Osteoblast (primary cell): ENCODE data around the gene AGPAT4. TPM values are rescaled to one million over a fixed set of nuclear protein-coding genes. Genes with fewer than 3 reads are reported as not detected.

ENCODE experiments used
- DNase-seq: peaks from one replicate; pipeline ENCODE4 v3.0.0; 2011; ENCODE audit warnings: low spot score, mixed read lengths; ENCODE audit not compliant: insufficient read length; ENCODE audit errors: missing footprints
- H2AFZ ChIP-seq: 2 replicates; pipeline ENCODE4 v1.6.0; 2011; ENCODE audit warnings: mild to moderate bottlenecking, low read length
- H3K27ac ChIP-seq: 2 replicates; pipeline ENCODE4 v1.5.1; 2011; ENCODE audit warnings: mild to moderate bottlenecking, low read depth, low read length, moderate library complexity
- H3K27me3 ChIP-seq: 2 replicates; pipeline ENCODE4 v1.6.0; 2012; ENCODE audit warnings: mild to moderate bottlenecking, control low read depth, inconsistent platforms, low read length, moderate library complexity; ENCODE audit not compliant: insufficient read depth
- H3K36me3 ChIP-seq: 2 replicates; pipeline ENCODE4 v1.5.1; 2011; ENCODE audit warnings: mild to moderate bottlenecking, low read length, control low read depth, moderate library complexity; ENCODE audit not compliant: insufficient read depth
- H3K4me1 ChIP-seq: 2 replicates; pipeline ENCODE4 v1.5.1; 2011; ENCODE audit warnings: mild to moderate bottlenecking, low read length, control low read depth, moderate library complexity; ENCODE audit not compliant: insufficient read depth
- H3K4me2 ChIP-seq: 2 replicates; pipeline ENCODE4 v1.6.0; 2011; ENCODE audit warnings: mild to moderate bottlenecking, low read length; ENCODE audit not compliant: insufficient read depth
- H3K4me3 ChIP-seq: fragments of 200-600 bp; sonication (generic); 3 replicates; pipeline ENCODE4 v1.5.1; 2012; ENCODE audit warnings: mild to moderate bottlenecking, low read length, inconsistent platforms; ENCODE audit not compliant: insufficient read depth
- H3K79me2 ChIP-seq: 2 replicates; pipeline ENCODE4 v1.6.0; 2012; ENCODE audit warnings: mild to moderate bottlenecking, low read length, control low read depth, inconsistent platforms; ENCODE audit not compliant: insufficient read depth
- H3K9me3 ChIP-seq: 2 replicates; pipeline ENCODE4 v1.5.1; 2011; ENCODE audit warnings: low read depth, low read length, control low read depth
- H4K20me1 ChIP-seq: 2 replicates; pipeline ENCODE4 v1.6.0; 2012; ENCODE audit warnings: mild to moderate bottlenecking, low read length, control low read depth; ENCODE audit not compliant: insufficient read depth
- CTCF ChIP-seq: IDR thresholded peaks from 2 replicates; pipeline ENCODE4 v1.5.1; 2011; ENCODE audit warnings: mild to moderate bottlenecking, low read depth, low read length, moderate library complexity; ENCODE audit errors: extremely low read depth
- total RNA-seq: library from RNA; depleted of rRNA; stranded (reverse); fragments of >200 nt; gene quantifications from 2 replicates; pipeline ENCODE4 v1.2.3, GENCODE V29; 2012

Gene AGPAT4
- total RNA-seq, 1 donor: 13.8 TPM

GRCh38 chr6:161109366-161109765 is 164.5 kb downstream of the AGPAT4 start:
- Histone ChIP-seq H3K9me3 (no peaks in the 10 kb centered on the region), H3K27ac (no peak overlapping the region), H3K36me3 (peaks cover 83% of the 10 kb centered on the region), H4K20me1 (no peaks in the 10 kb centered on the region), H3K4me2 (no peak overlapping the region), H3K4me3 (no peak overlapping the region), H3K4me1 (peaks cover 24% of the 10 kb centered on the region), H3K27me3 (no peaks in the 10 kb centered on the region), H3K79me2 (no peaks in the 10 kb centered on the region), H2AFZ (no peak overlapping the region)
- no peak for DNase-seq
- TF ChIP-seq CTCF: no peak

DNA sequence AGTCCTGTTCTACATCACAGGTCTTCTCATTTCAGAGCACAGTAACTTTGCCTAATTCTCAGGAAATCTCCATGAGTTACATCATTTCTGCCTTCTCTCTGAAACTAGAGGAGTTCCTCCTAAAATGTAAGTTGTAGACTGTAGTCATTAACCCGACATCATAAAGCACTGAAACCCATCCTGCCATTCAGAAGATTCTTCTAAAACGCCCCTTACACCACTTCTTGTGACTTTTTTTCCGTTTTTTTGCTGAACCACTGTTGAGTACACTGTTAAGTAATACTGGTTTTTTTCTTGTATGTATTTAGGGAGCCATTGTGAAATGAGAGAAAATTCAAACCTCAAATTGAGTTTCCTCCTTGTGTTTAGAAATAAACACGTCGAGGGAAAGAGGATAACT is 164.9 kb downstream of the AGPAT4 start:
- Histone ChIP-seq H3K36me3 (peaks cover 80% of the 10 kb centered on the region), H3K27ac (no peak overlapping the region), H3K27me3 (no peaks in the 10 kb centered on the region), H3K4me2 (no peak overlapping the region), H4K20me1 (no peaks in the 10 kb centered on the region), H3K4me1 (peaks cover 24% of the 10 kb centered on the region), H3K4me3 (no peak overlapping the region), H2AFZ (no peak overlapping the region), H3K9me3 (no peaks in the 10 kb centered on the region), H3K79me2 (no peaks in the 10 kb centered on the region)
- no peak for TF ChIP-seq CTCF
- DNase-seq: no peak

DNA sequence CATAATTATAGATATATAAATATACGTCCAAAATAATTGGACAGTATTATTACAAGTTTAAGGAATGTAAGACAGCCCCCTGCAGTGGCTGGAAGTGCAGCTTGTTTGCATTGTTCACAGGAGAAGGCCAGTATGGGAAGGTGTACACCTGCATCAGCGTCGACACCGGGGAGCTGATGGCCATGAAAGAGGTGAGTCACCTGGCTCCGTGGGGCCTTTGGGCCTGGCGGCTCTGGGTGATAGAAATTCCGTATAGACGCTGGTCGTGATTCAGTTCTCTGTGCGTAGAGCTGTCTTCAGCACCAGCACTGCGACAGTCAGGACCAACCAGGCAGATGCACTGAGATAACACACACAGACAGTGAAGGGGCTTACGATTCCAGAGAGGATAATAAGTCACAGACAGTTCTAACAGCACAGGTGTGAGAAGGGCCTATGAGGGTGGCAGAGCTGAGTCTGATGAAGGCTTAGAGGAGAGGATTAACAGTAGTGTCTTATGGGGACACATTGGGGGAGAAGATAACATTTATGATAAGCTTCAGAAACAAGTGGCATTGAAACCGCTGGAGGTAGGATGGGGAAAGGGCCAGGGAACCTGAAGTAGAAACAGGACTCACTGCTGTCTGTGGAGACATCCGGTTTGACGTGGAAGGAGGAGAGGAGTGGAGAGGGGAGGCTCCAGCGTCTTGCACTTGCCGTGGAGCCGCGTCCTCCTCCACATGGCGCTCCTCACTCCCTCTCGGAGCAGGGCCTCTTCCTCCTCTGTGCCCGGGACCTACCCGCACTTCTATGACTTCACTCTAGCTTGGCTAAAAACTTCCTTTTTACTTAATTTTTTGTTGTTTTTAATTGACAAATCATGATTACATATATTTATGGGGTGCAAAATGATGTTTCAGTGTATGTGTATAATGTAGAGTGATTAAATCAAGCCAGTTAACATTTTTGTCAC is 165.8 kb downstream of the AGPAT4 start:
- no peaks in the 10 kb centered on the region for H3K79me2 ChIP-seq
- H3K9me3 ChIP-seq: no peaks in the 10 kb centered on the region
- H3K27ac ChIP-seq: no peak overlapping the region
- peaks cover 75% of the 10 kb centered on the region for H3K36me3 ChIP-seq
- no peaks in the 10 kb centered on the region for H3K27me3 ChIP-seq
- H3K4me2 ChIP-seq: no peak overlapping the region
- no peak overlapping the region for H2AFZ ChIP-seq
- H3K4me3 ChIP-seq: no peak overlapping the region
- no peaks in the 10 kb centered on the region for H4K20me1 ChIP-seq
- peaks cover 27% of the 10 kb centered on the region for H3K4me1 ChIP-seq
- no peak for DNase-seq
- TF ChIP-seq CTCF: no peak

DNA sequence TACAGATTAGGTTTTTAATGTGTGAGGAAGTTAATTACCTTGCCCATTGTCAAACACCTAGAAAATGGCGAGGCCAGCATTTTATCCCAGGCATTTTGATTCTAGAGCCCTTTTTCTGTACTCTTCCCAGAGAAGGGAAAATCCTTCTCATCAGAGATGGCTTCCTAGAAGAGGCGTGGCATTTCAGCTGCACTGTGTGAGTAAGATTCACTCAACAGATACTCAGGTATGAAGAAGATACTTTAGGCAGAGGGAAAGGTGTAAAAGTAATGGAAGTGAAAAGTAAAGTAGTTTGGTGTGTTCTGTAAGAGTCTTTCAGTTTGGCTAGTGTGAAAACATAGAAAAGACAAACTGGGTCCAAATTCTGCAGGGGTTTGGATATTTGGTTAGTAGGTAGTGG is 168.5 kb downstream of the AGPAT4 start:
- TF ChIP-seq CTCF: no peak
- Histone ChIP-seq H3K4me3 (no peak overlapping the region), H3K9me3 (no peaks in the 10 kb centered on the region), H3K27ac (peak overlapping the region; percentile 61), H3K4me1 (peaks cover 27% of the 10 kb centered on the region), H2AFZ (no peak overlapping the region), H3K27me3 (no peaks in the 10 kb centered on the region), H3K4me2 (no peak overlapping the region), H3K79me2 (no peaks in the 10 kb centered on the region), H3K36me3 (peaks cover 65% of the 10 kb centered on the region), H4K20me1 (no peaks in the 10 kb centered on the region)
- no peak for DNase-seq
